HFFc6 (cell line): ENCODE measurements around the gene TMEM176B. TPM values are rescaled to one million over a fixed set of nuclear protein-coding genes. Genes with fewer than 3 reads are reported as not detected.

Experiments used
- DNase-seq: peaks from one replicate; pipeline ENCODE4 v3.0.0-alpha.2; 2018
- H3K27ac Mint-ChIP-seq: 2 replicates; pipeline ENCODE4 v1.8.0; 2020; ENCODE audit warnings: mild to moderate bottlenecking, mixed read lengths
- H3K27me3 Mint-ChIP-seq: 2 replicates; pipeline ENCODE4 v1.8.0; 2021; ENCODE audit warnings: mild to moderate bottlenecking, moderate library complexity, mixed read lengths; ENCODE audit not compliant: insufficient read depth
- H3K36me3 Mint-ChIP-seq: 2 replicates; pipeline ENCODE4 v1.8.0; 2021; ENCODE audit warnings: low read depth, mixed read lengths
- H3K4me1 Mint-ChIP-seq: 2 replicates; pipeline ENCODE4 v1.8.0; 2020; ENCODE audit warnings: low read depth, mixed read lengths
- H3K4me3 Mint-ChIP-seq: 2 replicates; pipeline ENCODE4 v1.8.0; 2020; ENCODE audit warnings: mild to moderate bottlenecking, moderate library complexity, mixed read lengths
- H3K9me3 Mint-ChIP-seq: 2 replicates; pipeline ENCODE4 v1.8.0; 2020; ENCODE audit warnings: mild to moderate bottlenecking, mixed read lengths
- total RNA-seq, 6 experiments: library from RNA; stranded (reverse); fragmentation: NEBNext Ultra II Directional; extraction: Animal tissue kit (Norgen Biotek cat#: 25700); gene quantifications; 2 replicates in 1 of 6; 3 replicates in 5 of 6; pipeline ENCODE4 v1.2.3, GENCODE V29; 2021
- TF ChIP-seq, protein P1 (sequence below): fragments of 200-600 bp; sonication (generic); IDR thresholded peaks from 2 replicates; pipeline ENCODE4 v1.5.0; 2021; ENCODE audit warnings: antibody characterized with exemption, mild to moderate bottlenecking

The TMEM176B gene
- total RNA-seq, 6 experiments from 2014 or later, result not detected

DNA sequence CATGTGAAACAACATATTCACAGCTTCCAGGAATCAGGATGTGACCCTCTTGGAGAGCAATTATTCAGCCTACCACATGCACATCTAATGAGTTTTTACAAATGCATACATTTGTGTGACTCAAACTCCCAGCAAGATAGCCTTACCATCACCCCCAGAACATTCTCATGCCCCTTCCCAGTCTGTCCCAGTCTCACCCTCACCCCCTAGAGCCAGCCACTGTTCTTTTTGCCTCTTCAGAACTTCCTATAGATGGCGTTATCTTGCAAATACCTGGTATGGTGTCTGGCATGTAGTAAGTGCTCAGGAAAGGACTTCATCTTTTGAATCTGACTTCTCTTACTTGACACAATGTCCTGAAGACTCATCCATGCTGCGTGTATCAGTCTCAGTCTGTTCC, 28.2 kb upstream of the TMEM176B start:
- Mint-ChIP-seq H3K27ac (no peak overlapping the region), H3K27me3 (peaks cover 2% of the 10 kb centered on the region), H3K9me3 (no peaks in the 10 kb centered on the region; the same call in 1 of the 2 replicates), H3K4me3 (no peak overlapping the region), H3K36me3 (no peaks in the 10 kb centered on the region), H3K4me1 (no peaks in the 10 kb centered on the region)
- DNase-seq, result no peak
- TF ChIP-seq, protein P1, sequence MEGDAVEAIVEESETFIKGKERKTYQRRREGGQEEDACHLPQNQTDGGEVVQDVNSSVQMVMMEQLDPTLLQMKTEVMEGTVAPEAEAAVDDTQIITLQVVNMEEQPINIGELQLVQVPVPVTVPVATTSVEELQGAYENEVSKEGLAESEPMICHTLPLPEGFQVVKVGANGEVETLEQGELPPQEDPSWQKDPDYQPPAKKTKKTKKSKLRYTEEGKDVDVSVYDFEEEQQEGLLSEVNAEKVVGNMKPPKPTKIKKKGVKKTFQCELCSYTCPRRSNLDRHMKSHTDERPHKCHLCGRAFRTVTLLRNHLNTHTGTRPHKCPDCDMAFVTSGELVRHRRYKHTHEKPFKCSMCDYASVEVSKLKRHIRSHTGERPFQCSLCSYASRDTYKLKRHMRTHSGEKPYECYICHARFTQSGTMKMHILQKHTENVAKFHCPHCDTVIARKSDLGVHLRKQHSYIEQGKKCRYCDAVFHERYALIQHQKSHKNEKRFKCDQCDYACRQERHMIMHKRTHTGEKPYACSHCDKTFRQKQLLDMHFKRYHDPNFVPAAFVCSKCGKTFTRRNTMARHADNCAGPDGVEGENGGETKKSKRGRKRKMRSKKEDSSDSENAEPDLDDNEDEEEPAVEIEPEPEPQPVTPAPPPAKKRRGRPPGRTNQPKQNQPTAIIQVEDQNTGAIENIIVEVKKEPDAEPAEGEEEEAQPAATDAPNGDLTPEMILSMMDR, result no peak

DNA sequence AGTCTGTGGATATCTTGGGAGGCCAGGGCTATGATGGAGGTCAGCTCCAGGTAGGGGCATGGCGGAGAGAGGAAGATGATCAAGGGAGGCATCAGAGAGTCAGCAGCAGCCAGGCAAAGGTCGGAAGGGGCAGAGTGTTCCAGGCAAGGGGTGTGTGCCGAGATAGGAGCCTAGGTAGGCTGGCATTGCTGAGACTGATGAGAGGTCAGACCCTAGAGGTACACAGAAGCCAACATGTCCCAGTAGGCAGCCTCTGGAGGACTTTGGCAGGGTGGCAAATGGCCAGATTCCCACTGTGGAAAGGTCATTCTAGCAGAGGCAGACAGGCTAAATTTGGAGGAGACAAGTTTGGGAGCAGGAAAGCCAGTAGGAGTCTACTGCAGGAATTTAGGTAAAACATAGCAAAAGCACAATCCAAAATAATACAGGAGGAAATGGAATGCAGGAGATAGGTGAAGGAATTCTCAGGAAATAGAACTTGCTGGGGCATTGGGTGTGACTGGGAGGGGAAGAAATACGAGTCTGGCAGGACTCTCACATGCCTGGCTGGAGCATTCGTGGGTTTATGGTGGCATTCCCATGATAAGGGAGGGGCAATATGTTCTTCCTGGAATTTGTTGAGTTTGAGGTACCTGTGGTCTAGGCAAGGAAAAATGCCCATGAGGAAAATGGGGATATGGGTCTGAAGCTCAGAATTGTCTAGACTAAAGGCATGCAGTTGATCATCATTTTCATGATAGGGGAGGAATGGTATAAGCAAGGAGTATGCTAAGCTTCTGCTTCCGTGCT, 26.1 kb upstream of the TMEM176B start:
- TF ChIP-seq, protein P1, result no peak
- DNase-seq, result no peak
- no peaks in the 10 kb centered on the region; the same call in 1 of the 2 replicates for H3K9me3 Mint-ChIP-seq
- no peaks in the 10 kb centered on the region for H3K36me3 Mint-ChIP-seq
- H3K27ac Mint-ChIP-seq, result no peak overlapping the region
- no peak overlapping the region for H3K4me3 Mint-ChIP-seq
- H3K4me1 Mint-ChIP-seq, result no peaks in the 10 kb centered on the region
- H3K27me3 Mint-ChIP-seq, result peaks cover 2% of the 10 kb centered on the region

DNA sequence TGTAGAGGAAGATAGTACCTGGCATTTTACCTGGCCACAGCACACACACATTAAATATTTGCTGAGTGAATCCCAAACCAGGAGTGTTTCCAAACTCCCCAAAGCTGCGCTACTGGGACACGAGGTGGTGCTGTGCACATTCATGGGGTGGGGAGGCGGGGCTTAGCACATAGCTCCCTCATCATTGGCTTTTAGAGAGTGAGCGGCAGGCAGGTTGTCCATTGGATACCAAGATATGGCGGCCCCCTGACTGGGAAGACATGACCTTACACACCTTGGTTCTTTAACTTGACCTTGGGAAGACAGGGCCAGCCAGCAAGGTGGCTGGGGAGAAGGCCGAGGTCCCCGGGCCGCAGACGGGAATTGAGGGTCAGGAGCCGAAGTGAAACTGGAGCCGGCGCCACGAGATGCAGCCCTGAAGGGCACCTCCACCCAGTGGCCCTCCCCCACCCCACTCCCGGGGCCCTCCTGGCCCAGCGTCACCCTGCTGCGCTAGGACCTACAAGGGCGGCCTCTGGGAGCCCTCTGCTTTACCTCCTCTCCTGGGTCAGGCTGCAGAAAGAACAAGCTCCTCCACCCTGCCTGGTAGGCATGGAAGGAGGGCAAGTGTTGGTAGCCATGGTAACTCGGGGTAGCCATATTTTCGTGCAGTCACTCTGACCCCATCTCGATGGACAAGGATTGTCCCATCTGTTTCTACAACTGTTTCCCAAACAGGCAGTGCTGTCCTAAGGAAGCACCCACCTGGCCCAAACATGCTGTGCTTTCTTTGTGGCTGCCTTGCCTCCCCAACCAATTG, 24.4 kb upstream of the TMEM176B start:
- TF ChIP-seq, protein P1, result no peak
- no peak for DNase-seq
- Mint-ChIP-seq H3K27me3 (peaks cover 2% of the 10 kb centered on the region), H3K4me3 (no peak overlapping the region), H3K4me1 (no peaks in the 10 kb centered on the region), H3K9me3 (no peaks in the 10 kb centered on the region; the same call in 1 of the 2 replicates), H3K27ac (no peak overlapping the region), H3K36me3 (no peaks in the 10 kb centered on the region)

DNA sequence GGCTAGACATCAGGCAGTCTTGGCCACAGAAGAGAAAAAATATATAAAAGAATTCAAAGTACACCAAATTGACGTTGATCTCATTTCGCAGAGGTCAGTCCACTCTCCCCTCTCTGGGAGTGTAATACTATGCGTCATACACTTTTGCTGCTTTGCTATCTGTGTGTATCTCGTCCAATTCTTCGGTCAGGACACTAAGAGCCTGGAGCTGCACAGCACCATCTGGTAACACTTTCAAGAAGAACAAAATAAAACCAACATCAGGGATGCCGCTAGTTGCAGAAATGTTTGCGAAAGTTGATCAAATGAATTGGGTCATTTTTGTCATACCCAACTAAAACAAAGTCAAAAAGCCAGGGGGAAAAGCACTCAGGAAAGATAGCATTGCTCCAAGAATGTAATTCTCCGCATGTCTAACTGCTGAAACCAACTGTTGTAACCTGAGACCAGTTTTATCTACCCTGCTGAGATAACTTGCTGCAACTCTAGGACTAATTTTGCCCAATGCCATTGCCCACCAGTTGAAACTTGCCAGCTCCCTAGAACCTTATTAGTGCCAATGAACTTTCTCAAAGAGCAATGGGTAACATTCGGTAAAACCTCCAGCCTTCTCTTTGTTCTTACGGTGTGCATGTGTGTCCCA, 23.4 kb upstream of the TMEM176B start:
- Mint-ChIP-seq H3K4me1 (no peaks in the 10 kb centered on the region), H3K36me3 (no peaks in the 10 kb centered on the region), H3K4me3 (no peak overlapping the region), H3K27ac (no peak overlapping the region), H3K27me3 (peaks cover 2% of the 10 kb centered on the region), H3K9me3 (no peaks in the 10 kb centered on the region; the same call in 1 of the 2 replicates)
- TF ChIP-seq, protein P1, result no peak
- no peak for DNase-seq

DNA sequence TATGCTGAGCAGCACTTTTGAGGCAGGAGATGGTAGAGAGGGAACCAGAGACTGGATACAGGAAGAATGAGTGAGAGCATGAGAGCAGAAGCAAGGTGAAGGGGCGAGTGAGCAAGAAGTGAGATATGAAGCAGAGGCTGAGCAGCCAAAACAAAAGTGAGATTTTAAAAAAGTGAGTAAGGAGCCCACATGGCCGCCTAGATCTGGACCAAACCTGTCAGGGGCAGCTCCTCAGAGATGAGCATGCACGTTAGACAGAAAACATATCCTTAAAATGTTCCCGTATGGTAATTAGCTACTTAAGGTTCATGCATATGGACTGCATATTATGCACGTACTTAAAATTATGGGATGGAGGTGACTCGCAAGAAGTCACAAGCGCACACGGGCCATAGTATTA, 22.9 kb upstream of the TMEM176B start:
- Mint-ChIP-seq H3K4me3 (no peak overlapping the region), H3K36me3 (no peaks in the 10 kb centered on the region), H3K9me3 (no peaks in the 10 kb centered on the region; the same call in 1 of the 2 replicates), H3K27ac (no peak overlapping the region), H3K27me3 (peaks cover 2% of the 10 kb centered on the region), H3K4me1 (no peaks in the 10 kb centered on the region)
- TF ChIP-seq, protein P1, result no peak
- DNase-seq, result no peak
